Measurements from ENCODE around the gene SH3RF3. TPM values are rescaled to one million over a fixed set of nuclear protein-coding genes. Genes with fewer than 3 reads are reported as not detected.
A peak's percentile ranks its signal among the peaks of the same experiment; 100 is the strongest.

SH3RF3 gene
- total RNA-seq, 1 experiment from 2014 or later = 1.0 TPM

DNA sequence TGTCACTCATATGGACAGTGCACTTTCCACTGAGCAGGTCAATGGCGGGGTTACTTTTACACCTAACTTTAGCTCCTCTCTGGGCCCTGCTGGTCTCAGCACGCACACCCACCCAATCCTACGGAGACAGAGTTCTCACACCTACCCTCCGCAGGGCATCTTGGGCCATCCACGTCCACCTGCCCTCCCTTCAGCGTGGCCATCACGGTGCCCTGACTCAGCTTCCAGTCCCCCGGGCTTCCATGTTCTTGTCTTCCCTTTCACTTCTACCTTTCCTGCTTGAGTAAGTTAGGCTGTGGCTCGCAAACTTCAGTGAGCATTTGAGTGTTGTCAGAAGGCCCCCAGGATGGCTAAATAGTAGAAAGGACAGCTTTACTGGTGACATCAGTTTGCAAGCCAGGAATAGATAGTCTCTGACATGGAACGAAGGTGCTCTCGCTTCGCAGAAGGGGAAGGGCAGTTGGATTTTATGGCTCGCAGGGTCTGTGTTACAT lies 252.4 kb downstream of the SH3RF3 start:
- Mint-ChIP-seq H3K36me3 (no peaks in the 10 kb centered on the region), H3K4me1 (peaks cover 38% of the 10 kb centered on the region), H3K27me3 (ENCODE audit: low read depth) (no peaks in the 10 kb centered on the region; the same call in 1 of the 2 replicates), H3K4me3 (no peak overlapping the region), H3K27ac (no peak overlapping the region), H3K9me3 (no peaks in the 10 kb centered on the region)
- no peak for ATAC-seq
- TF ChIP-seq SMAD4 (CRISPR knock-in tag; IDR thresholded peaks at IDR 0.05) (no peak), MXD4 (CRISPR knock-in tag; IDR thresholded peaks at IDR 0.05; ENCODE audit: borderline replicate concordance) (no peak), ZNF671 (CRISPR knock-in tag; IDR thresholded peaks at IDR 0.05) (no peak)
- TF ChIP-seq, protein P1, sequence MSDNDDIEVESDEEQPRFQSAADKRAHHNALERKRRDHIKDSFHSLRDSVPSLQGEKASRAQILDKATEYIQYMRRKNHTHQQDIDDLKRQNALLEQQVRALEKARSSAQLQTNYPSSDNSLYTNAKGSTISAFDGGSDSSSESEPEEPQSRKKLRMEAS (CRISPR knock-in tag; IDR thresholded peaks at IDR 0.05) = no peak
- ChIA-PET POLR2A (no interaction called here), CTCF (no interaction called here)
- no peak for DNase-seq (ENCODE audit: low spot score)

- ATAC-seq = no peak
- peak; percentile 7 for DNase-seq (ENCODE audit: low spot score)
- H3K4me3 Mint-ChIP-seq = no peak overlapping the region
Measured at GRCh38 chr2:109382226-109382895, 253.4 kb downstream of the SH3RF3 start.

DNA sequence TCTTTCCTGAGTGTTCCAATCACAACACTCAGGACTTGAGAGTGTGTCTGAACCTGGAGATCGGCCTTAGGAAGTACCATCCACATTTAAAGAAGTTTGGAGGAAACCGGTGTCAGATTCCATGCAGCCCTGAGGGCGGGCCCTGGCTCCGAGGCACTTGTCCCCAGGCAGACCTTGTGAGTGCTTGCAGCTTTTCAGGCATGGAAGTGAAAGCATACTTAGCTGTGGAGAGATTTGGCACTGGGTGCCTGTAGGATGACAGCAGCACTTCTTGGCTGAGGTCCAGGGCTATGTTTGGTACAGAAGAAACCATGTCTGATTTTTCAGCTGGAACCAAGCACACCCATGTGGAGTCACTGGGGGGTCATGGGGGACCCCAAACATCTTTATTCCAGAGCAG lies 253.9 kb downstream of the SH3RF3 start:
- ATAC-seq (no peak), DNase-seq (ENCODE audit: low spot score) (peak; percentile 20)
- TF ChIP-seq NR3C1 (CRISPR knock-in tag; conservative IDR thresholded peaks at IDR 0.05; ENCODE audit: low read depth) = no peak
- ChIA-PET POLR2A (no interaction called here), CTCF (no interaction called here)
- peaks cover 6% of the 10 kb centered on the region for H3K27me3 Mint-ChIP-seq (ENCODE audit: low read depth)
- H3K4me3 Mint-ChIP-seq = no peak overlapping the region
- H3K4me1 Mint-ChIP-seq = peaks cover 43% of the 10 kb centered on the region
- no peaks in the 10 kb centered on the region for H3K9me3 Mint-ChIP-seq
- H3K36me3 Mint-ChIP-seq = no peaks in the 10 kb centered on the region
- H3K27ac Mint-ChIP-seq = no peak overlapping the region

More at GRCh38 chr2:109382226-109382895, 253.4 kb downstream of the SH3RF3 start:
- H3K36me3 Mint-ChIP-seq = no peaks in the 10 kb centered on the region
- H3K4me1 Mint-ChIP-seq = peaks cover 43% of the 10 kb centered on the region
- H3K9me3 Mint-ChIP-seq = no peaks in the 10 kb centered on the region
- CTCF ChIA-PET = no interaction called here
- peaks cover under 1% of the 10 kb centered on the region; the same call in 1 of the 2 replicates for H3K27me3 Mint-ChIP-seq (ENCODE audit: low read depth)
- TF ChIP-seq TCF7 (CRISPR knock-in tag; IDR thresholded peaks at IDR 0.05; ENCODE audit: low read depth) (no peak), ELF4 (CRISPR knock-in tag; IDR thresholded peaks at IDR 0.05; ENCODE audit: low read depth) (no peak), PREB (CRISPR knock-in tag; IDR thresholded peaks at IDR 0.05; ENCODE audit: borderline replicate concordance) (no peak), JUN (CRISPR knock-in tag; IDR thresholded peaks at IDR 0.05) (no peak), SOX15 (CRISPR knock-in tag; IDR thresholded peaks at IDR 0.05) (no peak)
- TF ChIP-seq, protein P2, sequence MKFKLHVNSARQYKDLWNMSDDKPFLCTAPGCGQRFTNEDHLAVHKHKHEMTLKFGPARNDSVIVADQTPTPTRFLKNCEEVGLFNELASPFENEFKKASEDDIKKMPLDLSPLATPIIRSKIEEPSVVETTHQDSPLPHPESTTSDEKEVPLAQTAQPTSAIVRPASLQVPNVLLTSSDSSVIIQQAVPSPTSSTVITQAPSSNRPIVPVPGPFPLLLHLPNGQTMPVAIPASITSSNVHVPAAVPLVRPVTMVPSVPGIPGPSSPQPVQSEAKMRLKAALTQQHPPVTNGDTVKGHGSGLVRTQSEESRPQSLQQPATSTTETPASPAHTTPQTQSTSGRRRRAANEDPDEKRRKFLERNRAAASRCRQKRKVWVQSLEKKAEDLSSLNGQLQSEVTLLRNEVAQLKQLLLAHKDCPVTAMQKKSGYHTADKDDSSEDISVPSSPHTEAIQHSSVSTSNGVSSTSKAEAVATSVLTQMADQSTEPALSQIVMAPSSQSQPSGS (CRISPR knock-in tag; IDR thresholded peaks at IDR 0.05; ENCODE audit: borderline replicate concordance, low read depth) = no peak
- TF ChIP-seq, protein P3, sequence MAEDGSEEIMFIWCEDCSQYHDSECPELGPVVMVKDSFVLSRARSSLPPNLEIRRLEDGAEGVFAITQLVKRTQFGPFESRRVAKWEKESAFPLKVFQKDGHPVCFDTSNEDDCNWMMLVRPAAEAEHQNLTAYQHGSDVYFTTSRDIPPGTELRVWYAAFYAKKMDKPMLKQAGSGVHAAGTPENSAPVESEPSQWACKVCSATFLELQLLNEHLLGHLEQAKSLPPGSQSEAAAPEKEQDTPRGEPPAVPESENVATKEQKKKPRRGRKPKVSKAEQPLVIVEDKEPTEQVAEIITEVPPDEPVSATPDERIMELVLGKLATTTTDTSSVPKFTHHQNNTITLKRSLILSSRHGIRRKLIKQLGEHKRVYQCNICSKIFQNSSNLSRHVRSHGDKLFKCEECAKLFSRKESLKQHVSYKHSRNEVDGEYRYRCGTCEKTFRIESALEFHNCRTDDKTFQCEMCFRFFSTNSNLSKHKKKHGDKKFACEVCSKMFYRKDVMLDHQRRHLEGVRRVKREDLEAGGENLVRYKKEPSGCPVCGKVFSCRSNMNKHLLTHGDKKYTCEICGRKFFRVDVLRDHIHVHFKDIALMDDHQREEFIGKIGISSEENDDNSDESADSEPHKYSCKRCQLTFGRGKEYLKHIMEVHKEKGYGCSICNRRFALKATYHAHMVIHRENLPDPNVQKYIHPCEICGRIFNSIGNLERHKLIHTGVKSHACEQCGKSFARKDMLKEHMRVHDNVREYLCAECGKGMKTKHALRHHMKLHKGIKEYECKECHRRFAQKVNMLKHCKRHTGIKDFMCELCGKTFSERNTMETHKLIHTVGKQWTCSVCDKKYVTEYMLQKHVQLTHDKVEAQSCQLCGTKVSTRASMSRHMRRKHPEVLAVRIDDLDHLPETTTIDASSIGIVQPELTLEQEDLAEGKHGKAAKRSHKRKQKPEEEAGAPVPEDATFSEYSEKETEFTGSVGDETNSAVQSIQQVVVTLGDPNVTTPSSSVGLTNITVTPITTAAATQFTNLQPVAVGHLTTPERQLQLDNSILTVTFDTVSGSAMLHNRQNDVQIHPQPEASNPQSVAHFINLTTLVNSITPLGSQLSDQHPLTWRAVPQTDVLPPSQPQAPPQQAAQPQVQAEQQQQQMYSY (CRISPR knock-in tag; IDR thresholded peaks at IDR 0.05) = peak; percentile 47
- POLR2A ChIA-PET = no interaction called here
- H3K27ac Mint-ChIP-seq = no peak overlapping the region; the same call in 1 of the 2 replicates

Measured in WTC11 (cell line).